Activated CD4-positive, alpha-beta T cell treated with anti-CD3 and anti-CD28 coated beads, Interleukin-10, Interleukin-2, amounts not matched to agents 100 ng/mL and 50 ng/mL, durations not matched to agents 16 hours and 8 hours (primary cell): Measurements from ENCODE around the gene MAS1L.

Experiments
- DNase-seq: peaks from one replicate; pipeline ENCODE4 v3.0.0-alpha.2; 2020

MAS1L gene

DNA sequence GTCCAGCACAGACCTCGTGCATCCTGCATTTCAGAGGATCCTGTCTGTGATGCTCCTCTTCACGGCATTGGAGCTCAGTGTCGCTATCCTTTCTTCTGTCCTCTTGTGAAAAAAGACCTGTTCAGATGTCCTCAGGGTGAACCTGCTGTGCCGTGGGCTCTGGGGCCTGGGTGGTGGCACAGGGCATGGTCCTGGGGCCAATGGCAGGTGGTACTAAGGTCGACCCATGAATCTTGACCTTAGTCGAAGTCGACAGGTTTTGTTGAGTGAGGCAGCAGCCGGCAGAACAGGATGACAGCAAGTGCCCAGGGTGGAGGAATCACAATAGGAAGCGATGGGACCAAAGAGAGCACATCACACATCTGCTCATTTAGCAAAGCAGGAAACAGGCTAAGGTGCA lies 22.0 kb upstream of the MAS1L start:
- DNase-seq: no peak

DNA sequence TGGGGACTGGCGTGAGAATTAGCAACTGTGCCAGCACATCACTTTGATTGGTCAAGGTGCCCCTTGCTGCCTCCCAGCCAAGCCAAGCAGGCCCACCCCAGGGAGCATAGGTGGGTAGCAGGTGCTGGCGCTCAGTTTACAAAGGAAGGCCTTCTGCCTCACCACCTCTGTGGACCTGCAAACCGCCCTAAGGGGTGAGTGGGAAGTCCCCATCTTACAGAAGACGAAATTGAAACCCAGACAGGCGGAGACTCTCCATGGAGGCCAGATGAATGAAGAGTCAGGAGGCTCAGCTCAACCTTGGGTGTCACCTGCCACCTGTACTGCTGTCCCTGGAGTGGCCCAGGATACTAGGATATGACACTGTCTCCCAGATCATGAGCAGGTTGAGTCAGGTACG lies 21.5 kb upstream of the MAS1L start:
- peak; percentile 7 for DNase-seq

DNA sequence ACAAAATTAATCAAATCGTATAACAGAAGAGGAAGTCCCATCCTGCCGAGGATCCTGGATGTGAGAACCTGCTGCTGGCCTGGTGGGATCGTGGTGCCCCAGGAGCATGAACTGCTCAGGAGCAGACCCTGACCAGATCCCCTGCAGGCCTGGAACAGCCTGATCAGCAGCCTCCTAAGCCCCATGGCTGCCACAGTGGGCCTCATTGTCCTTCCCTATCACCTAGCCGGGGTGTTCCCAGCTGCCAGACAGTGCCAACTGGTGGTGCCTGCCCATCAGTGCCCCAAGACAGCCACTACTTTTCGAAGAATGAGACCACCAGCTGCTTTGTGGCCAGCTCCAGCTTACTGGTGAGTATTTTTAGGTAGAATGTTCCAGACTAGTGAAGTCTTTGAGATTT lies 19.6 kb upstream of the MAS1L start:
- no peak for DNase-seq

DNA sequence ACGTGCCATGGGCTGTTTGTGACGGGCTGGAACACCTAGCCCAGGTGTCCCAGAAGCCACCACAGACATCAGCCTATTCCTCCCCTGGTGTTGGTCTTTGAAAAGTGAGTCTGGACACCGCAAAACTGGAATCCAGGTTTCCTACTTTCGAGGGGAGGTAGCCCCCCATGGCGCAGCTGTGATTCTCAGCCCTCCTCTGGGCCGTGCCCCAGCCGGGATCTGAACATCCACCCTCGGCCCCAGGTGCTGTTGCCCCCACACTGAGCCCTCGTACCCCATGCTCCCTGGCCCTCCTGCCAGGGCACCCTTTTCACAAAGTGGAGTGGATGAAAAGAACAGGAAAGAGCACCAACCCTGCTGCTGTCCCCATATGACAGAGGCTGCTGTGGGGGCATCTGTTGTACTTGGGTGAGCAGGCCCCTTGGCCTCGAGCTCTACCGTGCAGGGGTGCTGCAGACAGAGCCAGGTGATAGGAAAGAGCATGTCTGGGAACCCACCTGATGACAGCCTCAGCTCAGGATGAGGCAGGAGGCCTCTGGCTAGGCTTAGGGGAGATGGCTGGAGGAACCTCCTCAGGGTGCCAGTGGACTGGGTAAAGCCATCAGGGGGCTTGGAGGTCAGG lies 18.8 kb upstream of the MAS1L start:
- no peak for DNase-seq

DNA sequence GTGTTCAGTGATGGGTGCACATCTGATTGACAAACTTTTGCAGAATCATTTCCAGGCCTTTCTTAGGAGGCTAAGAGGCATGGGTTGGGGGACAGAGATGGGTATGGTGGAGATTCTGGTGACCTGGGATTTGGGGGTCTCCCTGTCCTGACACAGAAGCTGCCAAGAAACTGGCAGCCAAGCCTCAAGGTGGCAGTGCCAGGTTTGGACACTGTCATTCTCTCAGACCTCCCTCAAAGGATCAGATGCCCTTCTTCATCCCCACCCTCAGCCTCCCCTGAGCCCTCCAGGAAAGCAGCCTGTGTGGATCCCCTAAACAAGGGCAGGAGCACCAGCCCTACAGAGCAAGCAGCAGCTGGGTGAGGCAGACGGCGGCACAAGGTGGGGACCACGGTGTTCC lies 18.1 kb upstream of the MAS1L start:
- DNase-seq: no peak

DNA sequence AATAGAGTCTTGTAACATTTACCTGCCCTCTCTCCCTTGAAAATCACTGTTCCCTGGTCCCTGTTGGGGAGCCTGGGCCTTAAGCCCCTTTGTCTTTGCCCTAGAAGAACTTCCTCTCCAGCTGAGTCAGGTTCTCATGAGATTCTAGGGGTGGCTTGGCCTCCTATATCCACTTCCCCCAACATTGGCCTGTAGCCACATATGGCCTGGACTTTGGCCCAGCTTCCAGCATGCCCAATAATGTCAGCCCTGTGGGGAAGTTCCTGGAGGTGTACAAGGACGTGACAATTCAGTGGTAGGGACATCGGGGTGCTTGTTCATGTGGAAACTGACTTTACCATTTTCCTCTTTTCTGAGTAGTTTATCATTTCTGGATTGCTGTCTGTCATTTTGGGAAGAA lies 17.2 kb upstream of the MAS1L start:
- no peak for DNase-seq

DNA sequence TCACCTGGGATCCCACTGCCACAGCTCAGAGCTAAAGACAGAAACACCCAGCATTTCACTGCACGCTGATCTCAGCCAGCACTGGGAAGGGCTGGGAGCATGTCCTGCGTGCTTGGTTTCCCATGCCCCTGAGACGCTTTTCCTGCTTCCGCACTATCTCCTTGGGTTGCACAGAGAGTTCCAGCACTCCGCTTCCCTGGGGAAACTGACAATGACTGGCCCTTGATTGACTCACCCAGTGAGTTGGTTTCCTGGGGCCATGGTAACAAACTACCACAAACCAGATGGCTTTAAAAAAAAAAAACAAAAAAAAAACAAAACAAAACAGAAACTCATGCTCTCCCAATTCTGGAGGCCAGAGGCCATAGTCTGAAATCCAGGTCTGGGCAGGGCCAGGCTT lies 14.8 kb upstream of the MAS1L start:
- no peak for DNase-seq

DNA sequence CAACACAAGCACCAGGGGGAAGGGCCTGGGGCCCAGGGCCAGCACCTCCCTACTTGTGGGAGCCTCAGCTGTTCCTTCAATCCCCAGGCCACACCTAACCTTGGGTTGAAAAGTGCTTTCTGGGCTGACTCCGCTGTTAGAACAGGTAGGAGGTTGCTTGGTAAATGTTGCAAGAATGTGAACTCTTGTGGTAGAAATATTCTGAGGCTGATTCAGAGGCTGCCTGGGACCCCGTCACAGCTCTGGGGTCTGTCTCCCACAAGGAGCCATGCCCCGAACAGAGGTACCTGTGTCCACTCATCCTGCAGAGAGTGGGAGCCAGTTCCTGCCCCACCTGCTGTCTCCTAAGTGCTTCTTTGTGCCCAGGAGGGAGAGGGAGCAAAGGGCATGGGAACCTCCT lies 14.4 kb upstream of the MAS1L start:
- DNase-seq: no peak

DNA sequence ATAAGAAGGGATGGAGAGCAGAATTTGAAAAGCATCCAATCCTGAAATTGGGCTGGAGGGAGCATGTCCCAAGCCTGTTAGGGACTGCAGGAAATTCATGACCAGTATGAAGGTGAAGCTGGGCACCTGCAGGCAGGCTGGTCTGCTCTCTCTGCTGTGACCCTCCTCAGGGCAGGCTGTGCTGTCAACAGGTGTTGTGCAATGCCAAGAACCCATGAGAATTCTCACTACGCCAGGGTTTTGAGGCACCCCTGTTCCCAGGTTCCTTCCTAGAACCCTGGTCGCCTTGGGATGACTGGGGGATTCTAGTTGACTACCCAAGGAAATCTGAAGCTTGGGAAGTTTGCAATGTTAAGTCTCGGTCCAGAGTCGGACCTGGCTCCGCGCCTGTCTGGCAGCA lies 13.3 kb upstream of the MAS1L start:
- no peak for DNase-seq

DNA sequence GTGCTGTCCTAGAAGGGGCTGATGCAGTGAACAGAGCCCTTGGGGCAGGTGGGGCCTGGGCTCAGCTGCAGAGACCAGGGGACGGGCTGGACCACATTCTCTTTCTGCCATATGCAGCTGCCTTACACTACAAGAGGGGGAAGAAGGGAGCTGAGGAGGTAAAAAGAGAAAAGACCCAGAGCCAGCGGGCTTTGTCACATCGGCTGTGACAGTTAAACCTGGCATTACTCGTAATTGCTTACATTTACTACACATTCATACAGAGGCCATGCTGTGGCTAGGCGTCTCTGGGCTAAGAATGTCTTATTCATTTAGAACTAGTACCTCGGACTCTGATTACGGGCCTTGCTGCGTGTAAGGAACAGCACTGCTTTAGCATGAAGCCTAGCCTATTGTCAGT lies 12.8 kb upstream of the MAS1L start:
- no peak for DNase-seq

DNA sequence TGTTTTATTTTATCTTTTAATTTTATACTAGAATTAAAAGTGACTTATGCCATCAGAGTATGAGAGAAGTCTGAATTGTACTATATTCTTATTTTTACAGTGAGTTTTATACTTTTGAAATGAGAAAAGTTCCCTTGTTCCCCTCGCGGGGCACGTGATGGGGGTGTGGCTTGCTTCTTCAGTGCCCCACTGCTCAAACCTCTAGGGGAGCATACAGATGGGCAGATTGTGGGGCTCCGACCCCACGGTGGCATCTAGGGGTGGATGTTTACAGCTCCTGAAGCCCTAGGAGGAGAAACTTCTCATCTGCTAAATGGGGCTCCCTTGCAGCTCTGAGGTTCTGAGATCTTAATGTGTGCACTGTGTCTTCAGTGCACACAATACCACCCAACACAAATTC lies 11.9 kb upstream of the MAS1L start:
- no peak for DNase-seq

DNA sequence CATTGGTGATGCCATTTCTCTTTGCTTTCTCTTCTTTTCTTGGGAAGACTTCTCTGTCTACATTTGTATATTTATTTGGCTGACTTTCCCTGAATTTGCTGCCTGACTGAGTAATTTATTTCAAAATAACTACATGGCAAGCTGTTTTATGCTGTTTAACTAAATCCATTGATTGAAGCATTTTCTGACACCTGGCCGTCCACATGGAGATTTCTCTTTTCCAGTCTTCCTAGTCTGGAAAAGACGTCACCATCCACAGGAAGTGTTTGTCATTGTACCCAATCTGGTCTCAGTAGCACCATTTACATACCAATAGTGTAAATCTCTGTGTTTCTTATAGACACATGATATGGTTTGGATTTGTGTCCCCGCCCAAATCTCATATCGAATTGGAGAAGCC lies 9.2 kb upstream of the MAS1L start:
- no peak for DNase-seq

DNA sequence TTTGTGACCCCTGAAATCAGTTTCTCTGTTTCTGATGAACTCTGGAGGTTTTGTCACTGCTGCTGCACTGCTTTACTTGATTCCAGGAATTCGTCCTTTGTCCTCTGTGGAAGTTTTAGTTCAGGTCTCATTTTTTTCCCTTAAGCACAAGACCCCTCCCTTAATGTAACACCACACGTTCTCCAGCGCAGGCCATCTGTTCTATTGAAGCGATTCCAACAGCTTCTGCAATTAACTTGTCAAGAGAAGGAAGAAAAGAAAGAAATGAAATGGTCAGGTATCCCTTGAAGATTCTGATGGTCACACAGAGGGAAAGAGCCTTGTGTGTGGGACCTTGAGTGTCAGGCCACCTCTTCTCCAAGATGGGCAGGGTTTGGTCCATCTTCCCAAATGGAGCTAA lies 7.8 kb upstream of the MAS1L start:
- DNase-seq: no peak

DNA sequence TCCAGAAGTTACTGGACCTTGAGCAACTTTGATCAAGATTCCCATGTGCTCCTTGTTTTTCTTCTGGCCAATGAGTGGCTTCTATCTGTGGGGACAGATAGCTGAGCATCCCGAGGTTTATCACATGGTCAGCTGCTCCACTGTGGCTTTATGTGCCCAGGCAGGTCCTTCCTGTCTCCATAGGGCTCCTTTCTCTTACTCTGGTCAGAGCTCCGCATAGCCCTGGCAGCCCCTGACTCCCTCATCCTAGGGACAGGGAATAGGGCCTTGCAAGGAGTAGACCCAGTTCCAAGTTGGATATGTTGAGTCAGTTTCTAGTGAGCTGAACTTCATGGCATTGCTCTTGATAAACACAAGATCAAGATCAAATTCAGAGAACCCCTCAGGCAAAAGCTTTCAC lies 6.4 kb upstream of the MAS1L start:
- DNase-seq: no peak

DNA sequence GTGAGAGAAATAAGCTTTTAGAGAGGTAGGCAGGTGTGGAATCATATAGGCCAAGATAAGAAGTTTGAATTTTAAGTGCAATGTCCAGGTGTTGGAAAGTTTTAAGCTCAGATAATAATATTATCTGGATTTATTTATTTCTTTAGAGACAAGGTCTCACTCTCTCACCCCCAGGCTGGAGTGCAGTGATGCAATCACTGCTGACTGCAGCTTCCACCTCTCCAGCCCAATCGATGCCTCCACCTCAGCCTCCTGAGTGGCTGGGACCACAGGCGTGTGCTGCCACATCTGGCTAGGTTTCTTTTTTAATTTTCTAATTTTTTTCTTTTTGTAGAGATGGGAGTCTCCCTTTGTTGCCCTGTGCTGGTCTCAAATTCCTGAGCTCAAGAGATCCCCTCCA lies 5.5 kb upstream of the MAS1L start:
- DNase-seq: no peak

DNA sequence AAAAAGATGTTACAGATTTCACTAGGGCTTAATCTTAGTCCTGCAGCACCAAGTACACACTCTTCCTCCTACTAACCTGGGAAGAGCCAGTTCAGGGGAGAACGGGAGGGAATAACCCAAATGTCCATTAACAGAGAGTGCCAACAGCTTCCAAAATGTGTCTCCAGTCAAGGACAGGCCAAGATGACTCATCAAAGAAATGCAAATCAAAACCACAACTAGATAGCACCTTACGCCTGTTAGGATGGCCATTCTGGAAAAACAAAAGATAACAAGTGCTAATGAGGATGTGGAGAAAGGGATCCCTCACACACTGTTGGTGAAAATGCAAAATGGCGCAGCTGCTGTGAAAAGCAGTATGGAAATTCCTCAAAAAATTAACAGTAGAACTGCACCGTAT lies 3.8 kb upstream of the MAS1L start:
- no peak for DNase-seq

DNA sequence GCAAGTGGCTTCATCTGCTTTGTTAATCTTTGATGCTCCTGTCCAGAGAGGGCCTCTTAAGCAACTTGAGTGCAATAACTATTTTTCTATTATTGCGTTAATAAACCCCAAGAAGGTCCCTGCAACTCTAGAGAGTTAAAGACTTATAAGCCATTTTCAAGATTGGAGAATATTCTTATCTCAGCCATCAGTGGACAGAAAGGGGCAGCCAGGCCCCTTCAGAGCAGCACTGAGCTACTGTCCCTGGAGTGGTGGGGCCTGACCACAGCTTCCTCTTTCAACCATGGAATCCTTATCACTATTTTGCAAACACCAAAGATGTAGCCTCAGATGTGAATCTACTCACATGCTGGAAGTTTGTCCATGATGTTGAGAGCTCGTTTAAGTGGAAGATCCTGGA lies 2.8 kb upstream of the MAS1L start:
- DNase-seq: no peak

DNA sequence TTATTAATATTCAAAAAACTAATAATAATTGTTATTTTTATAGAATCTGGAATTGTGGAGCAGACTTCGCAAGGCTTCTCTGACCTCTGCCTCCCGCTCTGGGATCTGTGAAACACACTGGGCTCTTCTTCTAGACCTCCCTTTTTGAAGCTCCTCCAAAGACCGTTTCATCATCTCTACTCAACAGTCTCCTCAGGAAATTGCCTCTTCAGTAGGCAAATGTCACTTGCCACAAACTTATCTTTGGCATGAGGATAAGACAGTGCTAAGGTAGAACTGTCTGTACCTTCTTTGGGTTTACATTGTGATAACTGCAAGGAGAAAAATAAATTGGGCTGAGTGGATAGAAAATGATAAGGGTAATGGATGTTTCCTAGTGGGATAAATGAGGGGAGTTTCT lies 2.3 kb upstream of the MAS1L start:
- DNase-seq: no peak

DNA sequence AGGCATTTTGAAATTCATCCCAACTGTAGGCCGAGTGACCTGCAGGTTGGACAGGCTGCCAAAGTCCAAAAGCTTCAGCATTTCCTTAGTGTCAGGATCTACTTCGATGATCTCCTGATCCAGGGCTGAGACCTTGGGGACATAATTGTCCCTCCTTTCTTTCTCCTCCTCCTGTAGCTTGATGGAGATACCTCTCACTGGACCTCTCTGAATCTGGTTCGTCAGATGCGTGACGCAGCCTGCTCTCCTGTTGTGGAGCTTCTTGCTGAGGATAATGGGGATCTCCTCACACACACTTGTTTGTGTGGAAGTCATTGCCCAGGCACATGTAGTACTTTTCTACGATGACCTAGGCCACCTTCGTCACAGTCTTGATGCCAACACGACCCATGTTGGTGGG lies 1.5 kb upstream of the MAS1L start:
- DNase-seq: peak; percentile 4

DNA sequence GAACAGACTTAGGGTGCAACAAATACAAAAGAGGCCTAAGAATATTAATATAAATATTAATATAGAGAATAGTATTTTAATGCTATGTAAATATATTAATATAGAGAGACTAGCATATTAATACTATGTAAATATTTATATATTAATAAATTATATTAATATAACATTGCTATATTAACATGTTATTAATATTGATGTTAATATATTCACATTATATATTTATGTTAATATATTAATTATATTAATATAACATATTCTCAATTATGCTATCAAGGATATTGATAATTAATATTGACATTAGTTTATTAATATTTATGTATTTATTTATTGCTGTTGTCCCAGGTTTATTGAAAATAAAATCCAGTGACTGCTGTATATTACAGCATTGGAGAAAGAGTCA lies 1.1 kb upstream of the MAS1L start:
- no peak for DNase-seq

DNA sequence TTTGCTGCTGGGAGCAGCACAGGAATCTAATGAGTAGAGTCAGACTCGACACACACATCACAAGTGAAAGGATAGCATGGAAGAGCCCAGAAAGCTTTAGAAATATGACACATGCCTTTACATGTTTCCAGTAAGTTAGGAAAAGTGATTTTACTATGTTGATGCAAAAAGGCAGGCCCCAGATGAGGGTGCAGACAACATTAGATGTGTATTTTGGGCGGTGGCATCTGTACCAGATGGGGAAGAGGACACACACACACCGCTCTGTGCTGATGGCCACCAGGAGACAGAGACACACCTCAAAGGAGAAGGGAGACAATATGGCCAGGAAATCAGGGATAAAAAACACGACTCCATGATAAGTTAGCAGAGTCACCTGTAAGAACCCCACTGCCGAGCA lies 625 bp downstream of the MAS1L start:
- DNase-seq: no peak

DNA sequence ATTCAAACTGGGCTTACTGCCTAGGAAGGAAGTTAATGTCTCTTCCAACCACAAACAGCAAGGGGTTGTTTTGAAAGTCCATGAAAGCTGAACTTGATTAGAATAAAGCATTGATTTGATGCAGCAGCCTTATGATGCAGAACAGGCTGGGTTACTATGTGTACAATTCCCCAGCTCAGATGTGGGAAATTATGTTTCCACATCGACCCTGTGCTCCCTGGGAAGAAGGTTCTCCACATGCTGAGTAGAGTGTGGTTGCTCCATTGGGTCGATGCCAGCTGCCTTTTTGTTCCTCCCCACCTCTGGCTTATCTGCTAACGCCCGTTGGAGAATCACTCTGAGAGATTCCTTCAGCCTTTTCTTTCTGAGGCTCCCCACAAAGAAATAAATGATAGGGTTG lies 1.2 kb downstream of the MAS1L start:
- DNase-seq: no peak

DNA sequence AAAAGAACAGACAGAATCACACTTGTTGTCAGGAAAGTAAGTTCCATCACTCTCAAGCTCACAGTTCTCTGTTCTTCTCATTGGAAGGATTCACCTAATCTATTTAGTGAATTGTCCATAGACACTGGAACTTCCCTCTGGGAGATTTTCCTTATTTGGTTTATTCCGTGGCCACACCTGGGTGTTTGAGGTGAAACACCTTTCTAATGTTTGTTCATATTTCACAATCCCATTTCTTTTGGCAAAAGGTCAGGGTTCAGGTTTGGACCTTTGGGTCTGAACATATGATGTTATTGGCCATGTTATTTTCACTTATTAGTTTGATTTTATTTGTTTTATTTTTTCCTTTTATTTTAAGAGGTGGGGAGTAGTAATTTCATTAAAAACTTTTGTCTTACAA lies 4.0 kb downstream of the MAS1L start:
- DNase-seq: no peak

DNA sequence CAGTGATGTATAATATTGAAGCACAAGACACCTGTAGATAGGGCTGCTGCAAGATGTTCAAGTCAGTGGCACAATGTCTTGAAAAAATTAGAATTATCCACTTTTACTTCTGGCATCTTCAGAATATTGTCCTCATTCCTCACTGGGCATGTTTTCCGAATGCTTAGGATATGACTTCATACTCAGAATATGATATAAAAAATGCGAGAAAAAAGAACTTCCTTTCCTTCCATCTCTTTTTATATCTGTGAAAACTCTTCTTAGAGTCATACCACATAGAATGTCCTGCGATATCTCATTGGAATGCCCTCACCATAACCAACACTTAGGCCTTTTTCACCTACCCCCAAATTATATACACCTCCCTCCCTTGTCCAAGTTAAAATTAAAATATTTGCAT lies 4.6 kb downstream of the MAS1L start:
- DNase-seq: no peak

DNA sequence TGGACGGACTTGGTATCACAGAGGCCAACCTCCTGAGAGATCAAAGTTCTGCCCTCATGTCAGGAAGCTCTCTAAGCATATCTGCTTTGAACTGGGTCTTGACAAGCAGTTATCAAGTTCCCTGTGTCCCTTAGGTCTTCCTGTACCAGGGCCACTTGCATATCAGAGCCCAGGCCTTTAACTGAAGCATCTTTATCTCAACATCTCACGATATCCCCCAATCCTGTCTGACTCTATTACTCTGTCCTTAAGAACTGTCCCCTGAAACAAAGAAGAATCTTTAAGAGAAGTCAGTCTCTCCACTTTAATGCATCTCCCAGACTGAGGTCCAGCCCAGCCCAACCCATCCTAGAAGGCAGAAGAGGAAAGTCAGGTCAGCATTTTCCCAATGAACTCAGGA lies 8.2 kb downstream of the MAS1L start:
- DNase-seq: no peak

DNA sequence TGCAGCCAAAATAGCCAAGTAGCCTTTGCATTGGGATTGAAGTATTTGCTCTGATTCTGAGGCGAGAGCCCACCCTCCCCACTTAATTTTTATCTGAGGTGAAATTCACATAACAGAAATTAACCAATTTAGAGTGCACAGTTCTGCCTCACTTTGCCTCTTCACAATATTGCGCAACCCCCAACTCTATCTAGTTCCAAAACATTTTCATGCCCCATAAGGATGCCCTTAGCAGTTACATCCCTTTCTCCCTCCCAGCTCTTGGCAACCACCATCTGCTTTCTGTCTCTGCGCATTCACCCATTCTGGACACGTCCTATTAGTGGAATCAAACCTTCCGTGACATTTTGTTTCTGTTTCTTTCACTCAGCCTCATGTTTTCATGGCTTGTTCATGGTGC lies 9.0 kb downstream of the MAS1L start:
- DNase-seq: no peak
